Measurements from ENCODE around the gene EPHA5.

GRCh38 chr4:65316534-65316933 lies 353.8 kb downstream of the EPHA5 start:
- TF ChIP-seq CTCF (IDR thresholded peaks at IDR 0.05; ENCODE audit: insufficient read depth, low read depth, low read length) (no peak), EZH2 (IDR thresholded peaks at IDR 0.05; ENCODE audit: insufficient read depth, low read length) (no peak)

Data from astrocyte (in vitro differentiated cells and primary cell).